ENCODE measurements around the gene PHOSPHO1.

Gene PHOSPHO1

DNA sequence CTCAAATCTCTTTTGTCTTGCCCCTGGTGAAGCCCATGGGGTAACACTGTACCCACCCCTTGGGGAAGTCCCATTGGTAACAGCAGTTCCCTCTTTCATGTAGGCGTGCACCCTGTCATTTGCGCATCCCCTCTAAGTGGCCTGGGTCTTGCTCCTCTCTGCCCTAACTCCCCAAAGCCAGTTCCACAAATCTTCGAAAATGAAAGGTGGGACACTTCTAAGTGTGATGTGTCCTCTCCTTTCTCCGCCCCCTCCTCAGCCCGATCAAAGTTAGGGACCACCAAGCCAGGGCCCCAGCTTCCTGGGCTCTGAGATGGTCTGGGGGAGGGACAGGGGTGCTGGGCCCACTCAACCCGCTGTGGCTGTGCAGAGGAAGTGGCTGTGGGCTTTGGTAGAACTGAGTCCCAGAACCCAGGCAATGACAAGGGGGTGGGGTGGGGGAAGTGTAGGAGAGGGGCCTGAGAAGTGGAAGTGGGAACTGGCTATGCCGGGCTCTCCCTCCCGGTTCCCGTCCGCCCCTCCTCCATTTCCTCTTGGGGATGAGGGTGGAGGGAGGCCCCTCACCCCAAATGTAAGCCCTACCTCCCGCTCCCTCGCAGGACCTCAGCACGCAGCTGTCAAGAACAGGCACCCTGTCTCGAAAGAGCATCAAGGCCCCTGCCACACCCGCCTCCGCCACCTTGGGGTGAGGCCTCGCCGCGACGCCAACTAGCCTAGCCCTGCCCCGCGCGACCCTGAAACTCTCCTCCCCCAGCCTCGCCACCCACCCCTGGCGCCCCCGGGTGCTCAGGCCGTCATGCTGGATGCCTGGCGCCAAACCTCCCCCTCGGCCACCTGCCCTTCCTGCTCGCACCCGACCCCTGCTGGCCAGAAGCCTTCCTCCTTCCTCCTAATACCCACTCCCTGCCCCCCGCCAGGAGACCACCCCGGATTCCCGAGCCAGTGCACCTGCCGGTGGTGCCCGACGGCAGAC is 11.4 kb downstream of the PHOSPHO1 start:
- DNase-seq, result peak in 11 of 51 donors; percentile 2 to 30 (median 11)

- peak in 21 of 51 donors; percentile 11 to 48 (median 23) for DNase-seq
Measured at GRCh38 chr17:49217651-49218413, 12.8 kb downstream of the PHOSPHO1 start.

DNA sequence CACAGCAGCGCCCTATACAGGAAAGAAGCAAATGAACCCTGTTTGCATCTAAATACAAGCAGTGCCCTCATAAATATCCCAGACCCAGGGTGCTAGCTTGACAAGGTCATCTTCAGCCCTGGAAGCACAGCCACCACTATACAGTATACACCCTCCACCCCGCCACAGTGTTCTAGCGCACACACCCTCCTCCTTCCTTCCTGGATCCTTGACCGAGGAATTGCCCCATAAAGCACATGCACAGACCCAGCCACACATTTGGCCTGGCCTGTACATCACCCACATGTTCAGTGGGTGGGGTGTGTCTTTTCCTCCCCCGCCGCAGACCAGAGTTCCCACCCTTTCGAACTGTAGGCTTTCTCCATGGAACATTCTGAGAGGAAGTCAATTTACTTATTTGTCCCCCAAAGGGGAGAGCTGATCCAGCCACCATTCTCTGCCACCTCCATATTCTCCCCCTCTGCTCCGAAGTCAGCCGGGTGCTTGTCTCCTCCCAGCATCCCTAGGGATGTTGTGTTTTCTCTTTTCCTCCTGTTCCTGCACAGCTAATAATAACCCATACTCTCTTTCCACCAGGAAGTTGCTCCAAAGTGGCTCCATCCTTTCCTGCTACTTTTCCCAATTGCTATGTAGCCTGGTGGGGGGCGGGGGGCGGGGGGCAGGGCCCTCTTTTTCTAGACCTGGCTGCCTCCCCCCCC is 13.5 kb downstream of the PHOSPHO1 start:
- DNase-seq, result peak in 12 of 51 donors; percentile 6 to 37 (median 16)

- no peak for DNase-seq
Measured at GRCh38 chr17:49216482-49216881, 14.1 kb downstream of the PHOSPHO1 start.

DNA sequence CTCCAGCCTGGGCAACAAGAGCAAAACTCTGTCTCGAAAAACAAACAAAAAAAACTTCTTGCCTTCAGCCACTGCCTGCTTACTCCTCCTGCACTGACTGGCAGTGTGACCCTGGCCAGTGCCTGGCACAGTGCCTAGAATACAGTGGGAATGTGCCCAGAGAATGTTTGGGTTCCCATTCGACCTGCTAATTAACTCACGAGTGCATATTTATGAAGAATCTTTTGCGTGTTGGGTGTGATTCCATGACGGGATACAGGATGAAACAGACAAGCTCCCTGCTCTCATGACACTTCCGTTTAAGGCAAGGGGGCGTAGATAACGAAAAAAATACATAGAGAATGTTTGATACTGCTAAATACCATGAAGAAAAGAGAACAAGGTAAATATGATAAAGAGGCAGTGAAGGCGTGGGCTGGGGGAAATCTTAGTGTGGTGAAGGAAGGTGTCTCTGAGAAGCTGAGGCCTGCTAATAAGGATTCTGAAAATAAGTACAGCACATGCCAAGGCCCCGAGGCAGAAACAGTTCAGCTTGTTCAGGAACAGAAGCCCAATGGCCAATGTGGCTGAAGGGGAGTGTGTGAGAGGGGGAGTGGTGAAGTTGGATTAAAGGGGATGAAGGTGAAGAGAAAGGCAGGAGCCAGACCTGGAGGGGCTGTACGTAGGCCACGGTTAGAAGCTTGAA is 15.8 kb downstream of the PHOSPHO1 start:
- DNase-seq, result peak in 5 of 51 donors; percentile 5 to 30 (median 8)

DNA sequence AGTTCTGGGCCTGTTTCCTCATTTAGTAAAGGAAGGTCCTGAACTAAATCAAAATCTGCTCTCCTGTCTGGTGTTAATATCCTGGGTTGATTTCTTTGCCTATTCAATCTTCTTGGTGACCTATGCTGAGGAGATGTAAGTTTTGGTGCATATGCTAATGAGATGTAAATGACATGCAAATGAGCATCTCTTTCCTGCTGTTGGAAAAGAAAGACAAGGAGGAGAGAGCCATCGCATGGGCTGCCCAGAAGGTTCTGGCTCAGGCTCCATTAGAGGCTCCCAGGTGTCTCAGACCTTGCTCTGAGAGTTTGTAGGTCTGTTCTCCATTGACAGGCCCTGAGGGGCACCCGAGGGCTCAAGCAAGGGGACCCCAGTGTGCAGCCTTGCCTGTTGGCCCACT is 16.7 kb downstream of the PHOSPHO1 start:
- DNase-seq, result no peak

DNA sequence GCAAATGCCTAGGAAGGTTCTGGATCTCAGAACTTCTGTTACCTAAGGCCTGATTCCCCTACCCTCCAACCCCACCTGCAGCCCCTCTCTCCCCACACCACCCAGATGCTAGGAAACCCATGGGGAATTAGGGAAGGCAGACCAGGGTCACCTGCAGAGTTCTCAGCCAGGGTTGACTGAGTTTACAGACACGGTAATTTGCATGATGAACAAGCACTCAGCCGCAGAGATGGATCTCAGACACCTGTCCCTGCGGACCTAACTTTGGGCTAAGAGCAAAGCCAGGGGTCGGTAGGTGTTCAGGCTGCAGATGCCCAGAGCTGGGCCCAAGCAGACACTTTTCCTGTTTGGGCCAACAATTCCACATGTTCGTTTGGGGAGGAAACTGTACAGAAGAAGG is 17.2 kb downstream of the PHOSPHO1 start:
- no peak for DNase-seq

- DNase-seq, result peak in 14 of 51 donors; percentile 5 to 41 (median 22)
Measured at GRCh38 chr17:49210158-49211029, 20.2 kb downstream of the PHOSPHO1 start, which contains the start of the genes ABI3 and GNGT2. Gene ABI3 (plus strand): TSS chr17:49210707. CDS start chr17:49210725, 18 bp downstream. Gene GNGT2 (minus strand): TSS chr17:49210574. CDS start chr17:49207422, 3,152 bp downstream.

DNA sequence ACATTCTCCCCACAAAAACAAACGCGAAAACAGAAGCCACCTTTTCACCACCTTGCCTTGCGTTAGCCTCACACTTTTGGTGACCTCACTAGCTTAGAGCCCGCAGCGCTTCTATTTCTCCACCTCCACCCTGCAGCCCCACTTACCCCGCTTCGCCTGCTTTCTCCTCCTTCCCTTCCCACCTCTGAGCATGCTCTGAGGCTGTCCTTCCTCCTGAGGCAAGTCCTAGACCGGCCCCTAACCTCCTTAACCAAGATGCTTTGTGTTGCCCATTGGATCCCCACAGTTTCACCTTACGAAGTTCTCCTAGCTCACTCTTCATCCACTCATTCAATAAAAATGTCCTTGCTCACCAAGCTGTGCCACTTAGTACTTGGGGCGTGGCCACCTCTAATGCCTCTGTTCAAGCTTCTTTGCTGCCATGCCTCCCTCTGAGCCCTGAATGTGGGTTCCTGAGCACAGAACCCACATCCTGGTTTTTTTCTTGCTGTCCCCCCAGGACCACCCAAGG is 21.5 kb downstream of the PHOSPHO1 start:
- no peak for DNase-seq

DNA sequence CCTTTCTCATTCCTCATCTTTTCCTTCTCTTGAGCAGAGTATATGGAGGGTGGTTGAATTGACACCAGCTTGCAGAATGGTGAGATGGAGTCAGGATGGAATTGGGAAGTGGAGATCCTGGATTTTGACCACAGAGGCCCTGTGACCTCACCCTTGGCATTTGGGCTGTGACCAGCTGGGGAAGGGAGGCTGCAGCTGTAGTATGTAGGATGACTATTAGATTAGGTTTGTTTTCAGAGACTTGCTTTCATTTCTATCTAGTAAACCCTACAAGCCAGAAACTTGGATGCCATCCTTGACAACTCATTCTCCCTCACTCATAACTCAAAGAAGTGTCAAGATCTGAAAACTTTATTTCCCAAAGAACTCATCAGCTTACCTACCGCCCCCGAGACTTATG is 26.1 kb downstream of the PHOSPHO1 start:
- no peak for DNase-seq

GRCh38 chr17:49203796-49204195 is 26.8 kb downstream of the PHOSPHO1 start:
- no peak for DNase-seq

GRCh38 chr17:49201481-49201927 is 29.1 kb downstream of the PHOSPHO1 start:
- no peak for DNase-seq

DNA sequence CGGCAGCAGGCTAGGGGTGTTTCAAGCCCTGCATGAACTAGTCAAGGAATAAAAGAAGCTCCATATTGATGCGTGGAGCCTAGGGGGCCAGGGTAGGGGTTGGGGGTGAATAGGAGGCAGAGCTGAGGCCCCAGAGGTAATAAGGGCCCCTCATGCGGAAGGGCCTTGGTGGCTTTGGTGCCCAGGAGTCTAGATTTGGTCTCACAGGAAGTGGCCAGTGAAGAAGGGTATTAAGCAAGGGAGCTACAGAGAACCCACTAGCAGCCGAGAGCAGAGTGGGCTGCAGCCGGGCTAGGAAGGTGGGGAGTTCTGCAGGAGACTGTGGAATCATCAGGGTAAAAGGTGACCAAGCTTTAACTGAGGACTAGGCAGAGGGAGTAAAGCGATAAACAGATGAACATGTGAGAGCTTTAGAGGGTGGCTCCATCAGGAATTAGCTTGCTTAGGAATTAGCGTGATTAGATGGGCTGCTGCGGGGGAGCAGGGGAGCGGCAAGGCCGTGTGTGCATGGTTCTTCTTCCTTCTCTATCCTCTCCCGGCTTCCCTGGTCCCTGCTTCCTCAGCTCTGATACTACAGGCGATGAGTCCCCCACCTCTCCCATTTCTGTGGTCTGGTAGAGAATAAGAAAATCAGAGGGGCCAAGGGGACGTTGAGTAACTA is 30.0 kb downstream of the PHOSPHO1 start:
- DNase-seq, result no peak

GRCh38 chr17:49198211-49198610 is 32.4 kb downstream of the PHOSPHO1 start:
- no peak for DNase-seq

- no peak for DNase-seq
Measured at GRCh38 chr17:49197346-49197998, 33.1 kb downstream of the PHOSPHO1 start.

DNA sequence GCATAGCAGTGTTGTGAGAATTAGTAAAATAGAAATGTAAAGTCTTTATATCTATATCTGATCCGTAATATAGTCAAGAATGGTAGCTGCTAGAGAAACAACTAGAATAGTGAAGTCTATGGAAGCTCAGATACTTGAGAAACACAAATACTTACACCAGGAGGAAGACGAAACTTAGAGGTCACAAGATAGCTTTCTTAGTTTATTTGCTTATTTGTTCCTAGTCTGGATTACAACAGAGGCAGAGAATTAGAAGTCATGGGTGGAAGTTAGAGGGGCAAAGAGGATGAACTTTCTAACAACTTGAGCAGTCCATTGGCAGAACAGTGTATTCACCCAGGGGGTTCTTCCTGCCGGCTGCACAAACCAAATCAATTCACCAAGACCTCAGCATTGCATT is 34.1 kb downstream of the PHOSPHO1 start:
- DNase-seq, result no peak

DNA sequence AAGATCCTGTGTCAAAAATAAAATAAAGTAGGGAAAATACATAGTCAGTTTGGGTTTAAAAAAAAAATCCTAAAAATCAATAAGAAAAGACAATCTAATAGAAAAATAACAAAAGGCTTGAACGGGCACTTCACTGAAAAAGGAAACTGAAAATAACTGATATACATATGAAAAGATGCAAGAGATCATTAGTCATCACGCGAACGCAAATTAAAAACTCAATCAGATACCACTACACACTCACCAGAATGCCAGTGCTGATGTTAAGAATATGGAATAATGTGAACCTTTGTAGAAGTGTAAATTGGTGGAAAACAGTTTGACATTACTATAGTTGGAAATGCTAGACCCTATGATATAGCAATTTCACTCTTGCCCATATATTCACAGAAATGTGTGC is 34.8 kb downstream of the PHOSPHO1 start:
- DNase-seq, result no peak

GRCh38 chr17:49194297-49194607 is 36.3 kb downstream of the PHOSPHO1 start:
- DNase-seq, result no peak

Measured in hypothalamus (tissue), 51 donors.